Fibroblast of upper back skin (primary cell): Measurements from ENCODE around the gene PARK7.

Source experiments
- DNase-seq: peaks from one replicate; pipeline ENCODE4 v3.0.0-alpha.2; 2013

Gene PARK7

GRCh38 chr1:8011016-8011415, 49.5 kb downstream of the PARK7 start:
- DNase-seq, result no peak

- DNase-seq, result no peak
These were observed 50.7 kb downstream of the PARK7 start for GRCh38 chr1:8011923-8012858.

GRCh38 chr1:8012955-8013354, 51.4 kb downstream of the PARK7 start:
- DNase-seq, result no peak

GRCh38 chr1:8013399-8013798, 51.9 kb downstream of the PARK7 start:
- DNase-seq, result no peak

- DNase-seq, result no peak
These were observed 52.3 kb downstream of the PARK7 start for GRCh38 chr1:8013800-8014199.

GRCh38 chr1:8014381-8014988, 53.0 kb downstream of the PARK7 start:
- no peak for DNase-seq

- DNase-seq, result peak; percentile 87
These were observed 53.7 kb downstream of the PARK7 start for GRCh38 chr1:8015036-8015808.

- DNase-seq, result peak; percentile 50
These were observed 54.3 kb downstream of the PARK7 start for GRCh38 chr1:8015809-8016165.

GRCh38 chr1:8016210-8016894, 54.8 kb downstream of the PARK7 start:
- no peak for DNase-seq

- DNase-seq, result no peak
These were observed 55.4 kb downstream of the PARK7 start for GRCh38 chr1:8016895-8017241.

- DNase-seq, result peak; percentile 89
These were observed 56.1 kb downstream of the PARK7 start for GRCh38 chr1:8017495-8018197.

- DNase-seq, result no peak
These were observed 57.1 kb downstream of the PARK7 start for GRCh38 chr1:8018492-8019228.

GRCh38 chr1:8019229-8019620, 57.7 kb downstream of the PARK7 start:
- DNase-seq, result peak; percentile 35

- DNase-seq, result peak; percentile 57
These were observed 58.5 kb downstream of the PARK7 start for GRCh38 chr1:8020032-8020431.

- no peak for DNase-seq
These were observed 60.3 kb downstream of the PARK7 start for GRCh38 chr1:8021676-8022266.

GRCh38 chr1:8022395-8023286, 61.1 kb downstream of the PARK7 start:
- DNase-seq, result no peak

GRCh38 chr1:8023287-8023994, 61.9 kb downstream of the PARK7 start:
- no peak for DNase-seq

- DNase-seq, result no peak
These were observed 62.4 kb downstream of the PARK7 start for GRCh38 chr1:8023995-8024313.

- no peak for DNase-seq
These were observed 62.8 kb downstream of the PARK7 start for GRCh38 chr1:8024329-8024728.
